ENCODE measurements around the gene C1orf87.

Gene C1orf87

DNA sequence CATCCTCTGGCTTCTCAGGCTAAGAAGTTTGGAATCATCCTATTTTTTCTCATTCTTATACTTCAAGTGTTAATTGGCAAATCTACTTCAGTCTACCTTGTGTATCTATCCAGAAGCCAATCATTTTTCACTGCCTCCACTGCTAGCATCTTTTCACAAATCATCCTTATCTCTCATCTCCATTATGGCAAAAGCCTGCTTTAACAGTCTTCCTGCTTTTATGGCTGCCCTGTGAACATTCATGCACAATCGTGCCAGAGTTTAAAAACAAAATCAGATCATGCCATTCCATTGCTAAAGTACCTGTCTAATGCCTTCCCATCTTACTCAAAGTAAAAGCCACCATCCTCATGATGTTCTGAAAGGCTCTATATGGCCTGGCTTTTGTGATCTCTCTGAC is 127.8 kb downstream of the C1orf87 start:
- DNase-seq (ENCODE audit: low spot score), result no peak
